Mesenchymal stem cell (in vitro differentiated cells and primary cell): Measurements from ENCODE around the gene ZNF785.

Experiments used
- DNase-seq: peaks from one replicate; pipeline ENCODE4 v3.0.0-alpha.2; 2013
- H2AFZ ChIP-seq: one replicate; pipeline ENCODE4 v1.6.1; 2013; ENCODE audit warnings: low read depth, mild to moderate bottlenecking, control low read depth, inconsistent platforms, low read length, moderate library complexity
- H2AK5ac ChIP-seq: 2 replicates; pipeline ENCODE4 v1.6.1; 2013; ENCODE audit warnings: low read length, moderate library complexity, mild to moderate bottlenecking, inconsistent platforms; ENCODE audit not compliant: severe bottlenecking
- H2BK120ac ChIP-seq: one replicate; pipeline ENCODE4 v1.6.1; 2013; ENCODE audit warnings: low read depth, mild to moderate bottlenecking, inconsistent platforms, low read length, moderate library complexity
- H2BK12ac ChIP-seq, 2 experiments: one replicate each; pipeline ENCODE4 v1.6.1; 2013; ENCODE audit warnings: inconsistent platforms in 2 of 2, low read length in 2 of 2, mild to moderate bottlenecking in 2 of 2, moderate library complexity in 2 of 2, control low read depth in 1 of 2
- H2BK15ac ChIP-seq: one replicate; pipeline ENCODE4 v1.6.1; 2013; ENCODE audit warnings: mild to moderate bottlenecking, low read depth, inconsistent platforms; ENCODE audit not compliant: poor library complexity, severe bottlenecking
- H2BK5ac ChIP-seq: 2 replicates; pipeline ENCODE4 v1.6.1; 2013; ENCODE audit warnings: low read depth, mild to moderate bottlenecking, low read length, control low read depth, inconsistent platforms; ENCODE audit not compliant: poor library complexity, severe bottlenecking
- H3K14ac ChIP-seq, 2 experiments: one replicate each; pipeline ENCODE4 v1.6.1; 2013; ENCODE audit warnings: inconsistent platforms in 2 of 2, low read length in 2 of 2, control low read depth in 1 of 2, mild to moderate bottlenecking in 1 of 2, moderate library complexity in 1 of 2
- H3K18ac ChIP-seq, 2 experiments: one replicate each; pipeline ENCODE4 v1.6.1; 2013; ENCODE audit warnings: inconsistent platforms in 2 of 2, low read length in 2 of 2, control low read depth in 1 of 2, low read depth in 1 of 2, mild to moderate bottlenecking in 1 of 2
- H3K23ac ChIP-seq, 2 experiments: one replicate each; pipeline ENCODE4 v1.6.1; 2013; ENCODE audit warnings: inconsistent platforms in 2 of 2, low read length in 2 of 2, mild to moderate bottlenecking in 2 of 2, moderate library complexity in 2 of 2, control low read depth in 1 of 2
- H3K27ac ChIP-seq: 2 replicates; pipeline ENCODE4 v1.5.1; 2013; ENCODE audit warnings: mild to moderate bottlenecking, moderate library complexity, low read length, control low read depth, inconsistent platforms; ENCODE audit not compliant: poor library complexity, severe bottlenecking
- H3K27me3 ChIP-seq, 2 experiments: 2 replicates each; pipeline versions ENCODE4 v1.6.1 to v1.7.0; 2013; ENCODE audit warnings: low read length in 2 of 2, mild to moderate bottlenecking in 2 of 2, moderate library complexity in 2 of 2, control low read depth in 1 of 2, inconsistent platforms in 1 of 2; ENCODE audit not compliant: control insufficient read depth in 1 of 2, insufficient read depth in 1 of 2
- H3K36me3 ChIP-seq, 2 experiments: 2 replicates each; pipeline versions ENCODE4 v1.6.1 to v1.7.0; 2013; ENCODE audit warnings: low read length in 2 of 2, control low read depth in 1 of 2, inconsistent platforms in 1 of 2, low read depth in 1 of 2, mild to moderate bottlenecking in 1 of 2; ENCODE audit not compliant: insufficient read depth in 2 of 2, control insufficient read depth in 1 of 2
- H3K4ac ChIP-seq, 2 experiments: one replicate each; pipeline ENCODE4 v1.6.1; 2013; ENCODE audit warnings: inconsistent platforms in 2 of 2, low read length in 2 of 2, mild to moderate bottlenecking in 2 of 2, moderate library complexity in 2 of 2, control low read depth in 1 of 2, low read depth in 1 of 2
- H3K4me1 ChIP-seq: 2 replicates; pipeline ENCODE4 v1.6.1; 2013; ENCODE audit warnings: low read depth, low read length, control low read depth; ENCODE audit not compliant: control insufficient read depth, insufficient read depth
- H3K4me2 ChIP-seq: 2 replicates; pipeline ENCODE4 v1.6.1; 2013; ENCODE audit warnings: low read length, mild to moderate bottlenecking, inconsistent platforms; ENCODE audit not compliant: poor library complexity, severe bottlenecking
- H3K4me3 ChIP-seq, 2 experiments: 2 replicates each; pipeline versions ENCODE4 v1.5.1 to v1.7.0; 2013; ENCODE audit warnings: low read length in 2 of 2, mild to moderate bottlenecking in 2 of 2, control low read depth in 1 of 2, low read depth in 1 of 2; ENCODE audit not compliant: insufficient read depth in 1 of 2
- H3K79me1 ChIP-seq: replicated peaks from 2 replicates; pipeline ENCODE4 v1.6.1; 2013; ENCODE audit warnings: mild to moderate bottlenecking, control low read depth, low read length, inconsistent platforms; ENCODE audit not compliant: poor library complexity, severe bottlenecking
- H3K9ac ChIP-seq: 2 replicates; pipeline ENCODE4 v1.7.0; 2013; ENCODE audit warnings: mild to moderate bottlenecking, low read length, moderate library complexity
- H3K9me3 ChIP-seq: 2 replicates; pipeline ENCODE4 v1.7.0; 2013; ENCODE audit warnings: mild to moderate bottlenecking, low read length; ENCODE audit not compliant: control insufficient read depth
- H4K8ac ChIP-seq: one replicate; pipeline ENCODE4 v1.6.1; 2013; ENCODE audit warnings: inconsistent platforms, mild to moderate bottlenecking, low read length, moderate library complexity
- H4K91ac ChIP-seq: one replicate; pipeline ENCODE4 v1.6.1; 2013; ENCODE audit warnings: mild to moderate bottlenecking, low read length, inconsistent platforms
- WGBS: methylation state at CpG from one replicate; pipeline ENCODE4 v1.1.7; 2013; ENCODE audit warnings: mixed read lengths; 5-methylcytosine and 5-hydroxymethylcytosine counted together

Gene ZNF785

GRCh38 chr16:30620169-30620568 lies 34.7 kb upstream of the ZNF785 start:
- Histone ChIP-seq H3K4me2 (no peak overlapping the region), H3K9ac (no peak overlapping the region), H3K27me3 (peaks cover 3 to 16% of the 10 kb centered on the region in 2 experiments), H3K23ac (no peak overlapping the region), H2AK5ac (no peak overlapping the region), H3K18ac (no peak overlapping the region), H3K4me3 (no peak overlapping the region), H4K8ac (no peak overlapping the region), H2BK15ac (no peak overlapping the region), H3K4me1 (peaks cover 9% of the 10 kb centered on the region), H2BK120ac (no peak overlapping the region), H3K14ac (no peak overlapping the region), H3K79me1 (no peaks in the 10 kb centered on the region), H4K91ac (no peak overlapping the region), H2BK5ac (no peak overlapping the region), H3K9me3 (no peaks in the 10 kb centered on the region), H3K36me3 (no peaks in the 10 kb centered on the region), H2BK12ac (no peak overlapping the region), H3K4ac (no peak overlapping the region), H2AFZ (no peak overlapping the region), H3K27ac (no peak overlapping the region)
- WGBS = 75% methylated on average over 2 of the region's 3 CpGs
- no peak for DNase-seq

GRCh38 chr16:30619638-30620037 lies 34.1 kb upstream of the ZNF785 start:
- no peak overlapping the region for H3K4me3 ChIP-seq
- no peak overlapping the region for H2BK5ac ChIP-seq
- H2BK15ac ChIP-seq = no peak overlapping the region
- H2AK5ac ChIP-seq = no peak overlapping the region
- H3K4me2 ChIP-seq = no peak overlapping the region
- no peaks in the 10 kb centered on the region for H3K36me3 ChIP-seq
- H2BK12ac ChIP-seq = no peak overlapping the region
- H2BK120ac ChIP-seq = no peak overlapping the region
- no peak overlapping the region for H2AFZ ChIP-seq
- no peaks in the 10 kb centered on the region for H3K79me1 ChIP-seq
- no peak overlapping the region for H4K8ac ChIP-seq
- H3K4me1 ChIP-seq = peaks cover 9% of the 10 kb centered on the region
- H3K4ac ChIP-seq = no peak overlapping the region
- H3K18ac ChIP-seq = no peak overlapping the region
- no peak overlapping the region for H3K9ac ChIP-seq
- H3K27me3 ChIP-seq = peaks cover 3 to 16% of the 10 kb centered on the region in 2 experiments
- no peaks in the 10 kb centered on the region for H3K9me3 ChIP-seq
- H3K27ac ChIP-seq = peak overlapping the region; percentile 15
- WGBS = 90% methylated on average over 5 of the region's 5 CpGs
- H3K23ac ChIP-seq = no peak overlapping the region
- no peak overlapping the region for H3K14ac ChIP-seq
- DNase-seq = no peak
- no peak overlapping the region for H4K91ac ChIP-seq

DNA sequence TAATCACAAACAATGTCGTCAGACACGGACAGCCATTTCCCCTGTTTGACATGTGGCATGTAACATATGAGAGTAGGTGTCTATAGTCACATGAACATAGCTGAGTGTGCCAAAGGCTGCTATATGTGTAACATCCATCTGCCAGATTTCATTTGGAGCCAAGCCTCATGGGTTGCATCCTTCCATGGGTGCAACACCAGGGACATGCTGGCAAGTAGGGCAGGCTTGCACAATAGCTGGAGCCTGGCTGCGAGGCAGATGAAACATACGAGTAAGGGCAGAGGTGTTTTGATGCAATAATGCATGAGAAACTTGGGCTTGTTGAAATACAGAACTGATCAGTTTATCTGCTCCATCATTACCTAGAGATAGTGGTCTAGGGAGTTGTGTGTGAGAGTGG lies 33.7 kb upstream of the ZNF785 start:
- Histone ChIP-seq H3K4me2 (no peak overlapping the region), H3K27me3 (peaks cover 3 to 16% of the 10 kb centered on the region in 2 experiments), H3K79me1 (no peaks in the 10 kb centered on the region), H2AK5ac (no peak overlapping the region), H2BK120ac (no peak overlapping the region), H3K4me3 (no peak overlapping the region), H3K9me3 (no peaks in the 10 kb centered on the region), H3K4ac (no peak overlapping the region), H4K91ac (no peak overlapping the region), H2AFZ (no peak overlapping the region), H3K23ac (no peak overlapping the region), H3K27ac (peak overlapping the region; percentile 15), H2BK12ac (no peak overlapping the region), H2BK5ac (no peak overlapping the region), H4K8ac (no peak overlapping the region), H3K4me1 (peaks cover 9% of the 10 kb centered on the region), H3K18ac (no peak overlapping the region), H2BK15ac (no peak overlapping the region), H3K9ac (no peak overlapping the region), H3K36me3 (no peaks in the 10 kb centered on the region), H3K14ac (no peak overlapping the region)
- no peak for DNase-seq
- 92% methylated on average over 4 of the region's 4 CpGs for WGBS

GRCh38 chr16:30615358-30616091 lies 30.0 kb upstream of the ZNF785 start:
- Histone ChIP-seq H3K9ac (no peak overlapping the region), H2BK5ac (no peak overlapping the region), H3K27me3 (no peaks in the 10 kb centered on the region), H3K36me3 (no peaks in the 10 kb centered on the region), H2AFZ (no peak overlapping the region), H3K4ac (no peak overlapping the region), H3K4me1 (peaks cover 9% of the 10 kb centered on the region), H3K4me3 (no peak overlapping the region), H4K8ac (no peak overlapping the region), H2BK15ac (no peak overlapping the region), H3K27ac (no peak overlapping the region), H3K9me3 (no peaks in the 10 kb centered on the region), H3K79me1 (peaks cover under 1% of the 10 kb centered on the region), H3K18ac (no peak overlapping the region), H2AK5ac (no peak overlapping the region), H2BK12ac (no peak overlapping the region), H3K23ac (no peak overlapping the region), H2BK120ac (no peak overlapping the region), H3K4me2 (no peak overlapping the region), H4K91ac (no peak overlapping the region), H3K14ac (no peak overlapping the region)
- WGBS = 44% methylated on average over 12 of the region's 12 CpGs
- DNase-seq = peak; percentile 32
